Measurements from ENCODE around the gene WIPF1. TPM values are rescaled to one million over a fixed set of nuclear protein-coding genes. Genes with fewer than 3 reads are reported as not detected.
A peak's percentile ranks its signal among the peaks of the same experiment; 100 is the strongest.
"Not testable (repeated sequence)": the region's sequence is repeated elsewhere in the genome, so short reads cannot be mapped to it uniquely, and the experiment has no call there.

WIPF1 gene
- polyA plus RNA-seq, 1 experiment: 34.9 TPM

DNA sequence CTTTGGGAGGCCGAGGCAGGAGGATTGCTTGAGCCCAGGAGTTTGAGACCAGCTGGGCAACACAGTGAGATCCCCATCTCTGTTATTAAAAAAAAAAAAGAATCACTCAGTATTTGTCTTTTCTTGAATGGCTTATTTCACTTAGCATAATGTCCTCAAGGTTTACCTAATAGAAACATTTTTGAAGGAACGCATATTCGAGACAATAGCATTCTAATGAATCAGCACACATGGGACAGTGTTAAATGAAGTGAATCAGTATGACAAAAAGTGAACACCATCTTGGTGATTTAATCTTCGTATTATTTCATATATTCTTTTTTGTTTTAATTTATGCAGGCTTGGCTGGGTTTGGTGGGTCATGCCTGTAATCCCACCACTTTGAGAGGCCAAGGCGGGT is 44.7 kb downstream of the WIPF1 start:
- CTCF ChIA-PET: interaction anchor here (3.0 kb wide), 1 partner anchor 90 kb away, joined by 6 read pairs; no protein-coding TSS in a partner anchor
- no peak for TF ChIP-seq CTCF (IDR thresholded peaks at IDR 0.05; ENCODE audit: insufficient read depth, low read depth, low read length)
- no peak overlapping the region for H3K4me3 ChIP-seq (ENCODE audit: low read depth, low read length)

GRCh38 chr2:174551697-174552096 is 45.9 kb downstream of the WIPF1 start:
- TF ChIP-seq CTCF (IDR thresholded peaks at IDR 0.05; ENCODE audit: insufficient read depth, low read depth, low read length): no peak
- CTCF ChIA-PET: interaction anchor here (3.0 kb wide), 1 partner anchor 89 kb away, joined by 6 read pairs; no protein-coding TSS in a partner anchor
- POLR2A ChIA-PET: no interaction called here

More for the DNA sequence above, 44.7 kb downstream of the WIPF1 start:
- POLR2A ChIA-PET: no interaction called here
- Histone ChIP-seq H3K36me3 (ENCODE audit: control insufficient read depth, insufficient read depth, low read length) (no peaks in the 10 kb centered on the region), H3K27me3 (ENCODE audit: control insufficient read depth, insufficient read depth, low read length) (no peaks in the 10 kb centered on the region)
- DNase-seq (ENCODE audit: low read depth): no peak

DNA sequence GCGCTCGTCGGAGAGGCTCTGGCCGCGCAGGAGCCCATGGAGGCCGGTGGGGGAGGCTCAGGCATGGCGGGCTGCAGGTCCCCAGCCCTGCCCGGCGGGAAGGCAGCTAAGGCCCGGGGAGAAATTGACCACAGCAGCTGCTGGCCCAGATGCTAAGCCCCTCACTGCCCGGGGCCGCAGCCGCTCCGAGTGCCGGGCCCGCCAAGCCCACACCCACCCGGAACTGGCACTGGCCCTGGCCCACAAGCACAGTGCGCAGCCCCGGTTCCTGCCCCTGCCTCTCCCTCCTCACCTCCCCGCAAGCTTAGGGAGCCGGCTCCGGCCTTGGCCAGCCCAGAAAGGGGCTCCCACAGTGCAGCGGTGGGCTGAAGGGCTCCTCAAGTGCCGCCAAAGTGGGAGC is 49.0 kb downstream of the WIPF1 start:
- H3K27me3 ChIP-seq (ENCODE audit: control insufficient read depth, insufficient read depth, low read length); H3K36me3 ChIP-seq (ENCODE audit: control insufficient read depth, insufficient read depth, low read length); DNase-seq (ENCODE audit: low read depth); POLR2A ChIA-PET; H3K4me3 ChIP-seq (ENCODE audit: low read depth, low read length): not testable (repeated sequence)
- CTCF ChIA-PET: interaction anchor here (1.1 to 4.0 kb wide), 3 partner anchors 13 to 87 kb away, joined by 3 to 107 read pairs (median 3); no protein-coding TSS in a partner anchor

More at GRCh38 chr2:174551697-174552096, 45.9 kb downstream of the WIPF1 start:
- no peaks in the 10 kb centered on the region for H3K27me3 ChIP-seq (ENCODE audit: control insufficient read depth, insufficient read depth, low read length)
- no peak for DNase-seq (ENCODE audit: low read depth)
- H3K4me3 ChIP-seq (ENCODE audit: low read depth, low read length): no peak overlapping the region
- no peaks in the 10 kb centered on the region for H3K36me3 ChIP-seq (ENCODE audit: control insufficient read depth, insufficient read depth, low read length)

- H3K27me3 ChIP-seq (ENCODE audit: control insufficient read depth, insufficient read depth, low read length); DNase-seq (ENCODE audit: low read depth); H3K4me3 ChIP-seq (ENCODE audit: low read depth, low read length); POLR2A ChIA-PET; H3K36me3 ChIP-seq (ENCODE audit: control insufficient read depth, insufficient read depth, low read length): not testable (repeated sequence)
- CTCF ChIA-PET: interaction anchor here (1.0 to 4.0 kb wide), 6 partner anchors 8 to 87 kb away, joined by 3 to 107 read pairs (median 3); partner anchors contain the start of gene GPR155
Observed at GRCh38 chr2:174548021-174548420, 49.6 kb downstream of the WIPF1 start.

- no peak for DNase-seq (ENCODE audit: low read depth)
- peaks cover 4% of the 10 kb centered on the region; the same call in 1 of the 2 replicates for H3K27me3 ChIP-seq (ENCODE audit: control insufficient read depth, insufficient read depth, low read length)
- no peak overlapping the region for H3K4me3 ChIP-seq (ENCODE audit: low read depth, low read length)
- CTCF ChIA-PET: interaction anchor here (0.6 to 4.0 kb wide), 22 partner anchors 7 to 178 kb away, joined by 3 to 107 read pairs (median 3); partner anchors contain the start of gene GPR155
- H3K36me3 ChIP-seq (ENCODE audit: control insufficient read depth, insufficient read depth, low read length): no peaks in the 10 kb centered on the region
- POLR2A ChIA-PET: interaction anchor here (0.6 kb wide), 1 partner anchor 9 kb away, joined by 3 read pairs; no protein-coding TSS in a partner anchor
- peak; percentile 60 for TF ChIP-seq CTCF (IDR thresholded peaks at IDR 0.05; ENCODE audit: insufficient read depth, low read depth, low read length)
Observed at GRCh38 chr2:174546519-174547506, 50.8 kb downstream of the WIPF1 start.

GRCh38 chr2:174545240-174545639 is 52.4 kb downstream of the WIPF1 start:
- H3K27me3 ChIP-seq (ENCODE audit: control insufficient read depth, insufficient read depth, low read length): peaks cover 4% of the 10 kb centered on the region; the same call in 1 of the 2 replicates
- POLR2A ChIA-PET: no interaction called here
- CTCF ChIA-PET: interaction anchor here (1.0 kb wide), 1 partner anchor 28 kb away, joined by 4 read pairs; no protein-coding TSS in a partner anchor
- H3K36me3 ChIP-seq (ENCODE audit: control insufficient read depth, insufficient read depth, low read length): no peaks in the 10 kb centered on the region
- no peak overlapping the region for H3K4me3 ChIP-seq (ENCODE audit: low read depth, low read length)
- no peak for DNase-seq (ENCODE audit: low read depth)
- TF ChIP-seq CTCF (IDR thresholded peaks at IDR 0.05; ENCODE audit: insufficient read depth, low read depth, low read length): no peak
